Upper lobe of right lung (tissue), 1 donor: ENCODE results near the gene DDX41. TPM values are rescaled to one million over a fixed set of nuclear protein-coding genes. Genes with fewer than 3 reads are reported as not detected.

Source experiments
- ATAC-seq: fragments of 200-7000 bp; cut with Tn5 transposase; one replicate; pipeline ENCODE4 v1.9.1; 2020; ENCODE audit warnings: mild to moderate bottlenecking, moderate library complexity
- DNase-seq: peaks from one replicate; pipeline ENCODE4 v3.0.0-alpha.2; 2020
- H3K27ac ChIP-seq: fragments of 200-600 bp; one replicate; pipeline ENCODE4 v1.8.0; 2022
- H3K27me3 ChIP-seq: fragments of 200-600 bp; one replicate; pipeline ENCODE4 v1.8.0; 2022; ENCODE audit warnings: mild to moderate bottlenecking
- H3K36me3 ChIP-seq: fragments of 200-600 bp; one replicate; pipeline ENCODE4 v1.8.0; 2022
- H3K4me1 ChIP-seq: fragments of 200-600 bp; one replicate; pipeline ENCODE4 v1.8.0; 2022
- H3K4me3 ChIP-seq: fragments of 200-600 bp; one replicate; pipeline ENCODE4 v1.8.0; 2022; ENCODE audit warnings: mild to moderate bottlenecking
- H3K9me3 ChIP-seq: fragments of 200-600 bp; one replicate; pipeline ENCODE4 v1.8.0; 2022
- CTCF ChIP-seq: fragments of 200-600 bp; IDR thresholded peaks from one replicate; pipeline ENCODE4 v1.8.0; 2022; ENCODE audit warnings: antibody characterized with exemption
- intact Hi-C: fragments of 100-400 bp; cut with DNase I; formaldehyde crosslinking; loops from one replicate; pipeline ENCODE4 v1.11.0; 2022
- total RNA-seq: library from RNA; stranded (reverse); fragmentation: NEBNext Ultra II Directional; extraction: Animal tissue kit (Norgen Biotek cat#: 25700); gene quantifications from one replicate; pipeline ENCODE4 v1.2.1, GENCODE V29; 2021
- donor health status: DM: no; HTN: yes; CAD: no; lungs with severe emphysema.

The DDX41 gene
- total RNA-seq, 1 donor from 2014 or later = 61.6 TPM

DNA sequence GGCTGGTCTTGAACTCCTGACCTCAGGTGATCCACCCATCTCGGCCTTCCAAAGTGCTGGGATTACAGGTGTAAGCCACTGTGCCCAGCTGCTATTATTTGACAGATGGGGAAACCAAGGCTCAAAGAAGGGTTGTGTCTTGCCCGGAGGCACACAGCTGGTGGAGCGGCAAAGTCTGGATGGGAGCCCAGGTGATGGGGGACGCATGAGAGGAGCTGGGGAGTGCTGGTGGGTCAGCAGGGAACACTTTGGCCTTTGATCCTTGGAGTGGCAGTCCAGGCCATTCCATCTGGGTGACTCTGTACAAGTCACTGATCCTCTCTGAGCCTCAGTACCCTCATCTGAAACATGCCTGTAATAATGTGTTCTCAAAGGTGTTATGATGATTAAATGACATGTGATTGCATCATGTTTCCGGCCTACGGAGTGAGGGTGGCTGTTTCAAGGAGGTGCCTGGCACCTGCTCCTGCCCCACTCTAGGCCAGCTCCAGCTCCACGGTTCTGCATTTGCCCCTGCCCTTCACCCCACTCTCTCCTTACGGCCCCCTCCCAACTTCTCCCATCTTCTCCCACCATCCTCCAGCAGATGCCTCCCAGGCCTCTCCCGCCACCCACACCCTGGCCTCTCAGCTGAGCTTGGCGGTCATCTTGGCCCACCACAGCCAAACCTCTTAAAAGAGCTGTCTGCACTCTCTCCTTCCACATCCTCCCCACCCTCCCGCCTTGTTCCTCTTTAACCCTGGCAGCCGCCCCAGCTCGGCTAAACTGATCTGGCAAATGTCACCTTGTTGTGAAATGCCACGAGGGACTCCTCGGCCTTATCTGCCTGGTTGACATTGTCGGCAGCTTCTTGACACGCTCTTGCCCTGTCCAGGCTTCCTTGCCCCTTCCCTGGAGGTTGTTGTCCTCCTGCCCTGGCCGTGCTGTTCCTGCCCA, 37.8 kb downstream of the DDX41 start:
- intact Hi-C loops = no loop called here
- Histone ChIP-seq H3K27me3 (no peaks in the 10 kb centered on the region), H3K4me1 (peaks cover 24% of the 10 kb centered on the region), H3K9me3 (no peaks in the 10 kb centered on the region), H3K27ac (peak overlapping the region; percentile 55), H3K36me3 (peaks cover 9% of the 10 kb centered on the region), H3K4me3 (no peak overlapping the region)
- ATAC-seq (peak; percentile 82), DNase-seq (peak; percentile 86)
- no peak for TF ChIP-seq CTCF

GRCh38 chr5:177477701-177478477, 38.9 kb downstream of the DDX41 start:
- no peak overlapping the region for H3K4me3 ChIP-seq
- intact Hi-C loops = no loop called here
- peaks cover 24% of the 10 kb centered on the region for H3K4me1 ChIP-seq
- no peak for DNase-seq
- no peak overlapping the region for H3K27ac ChIP-seq
- no peaks in the 10 kb centered on the region for H3K27me3 ChIP-seq
- H3K36me3 ChIP-seq = no peaks in the 10 kb centered on the region
- no peak for TF ChIP-seq CTCF
- H3K9me3 ChIP-seq = no peaks in the 10 kb centered on the region
- ATAC-seq = no peak

DNA sequence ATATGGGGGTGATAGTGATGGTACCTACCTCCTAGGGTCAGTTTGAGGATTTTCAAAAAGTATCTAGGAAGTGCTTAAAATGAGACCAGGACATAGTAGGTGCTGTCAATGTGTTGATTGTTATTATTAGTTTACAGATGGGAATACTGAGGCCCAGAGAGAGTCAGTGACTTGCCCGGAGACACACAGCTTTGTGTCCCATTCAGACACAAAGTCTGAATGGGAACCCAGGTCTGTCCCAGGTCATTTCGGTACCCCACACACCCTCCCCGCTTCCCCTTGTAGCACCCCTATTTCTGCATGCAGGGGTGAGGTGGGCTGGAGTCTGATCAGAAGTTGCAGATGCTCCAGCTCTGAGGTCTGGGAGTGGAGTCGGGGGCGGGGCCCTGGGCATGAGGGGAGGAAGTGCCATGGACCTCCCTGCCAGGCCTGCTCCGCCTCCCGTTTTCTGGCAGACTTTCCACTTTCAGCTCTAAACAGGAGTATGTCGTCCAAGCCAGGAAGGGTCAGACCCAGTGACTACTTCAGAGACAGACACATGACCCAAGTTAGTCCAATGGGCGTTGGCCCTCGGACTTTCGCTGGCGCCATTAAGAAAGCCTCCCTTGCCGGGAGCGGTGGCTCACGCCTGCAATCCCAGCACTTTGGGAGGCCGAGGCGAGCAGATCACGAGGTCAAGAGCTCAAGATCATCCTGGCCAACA, 40.1 kb downstream of the DDX41 start:
- Histone ChIP-seq H3K4me1 (peaks cover 34% of the 10 kb centered on the region), H3K36me3 (no peaks in the 10 kb centered on the region), H3K27me3 (no peaks in the 10 kb centered on the region), H3K9me3 (no peaks in the 10 kb centered on the region), H3K4me3 (no peak overlapping the region), H3K27ac (peak overlapping the region; percentile 11)
- DNase-seq (peak; percentile 70), ATAC-seq (peak; percentile 2)
- TF ChIP-seq CTCF = no peak
- intact Hi-C loops = no loop called here

DNA sequence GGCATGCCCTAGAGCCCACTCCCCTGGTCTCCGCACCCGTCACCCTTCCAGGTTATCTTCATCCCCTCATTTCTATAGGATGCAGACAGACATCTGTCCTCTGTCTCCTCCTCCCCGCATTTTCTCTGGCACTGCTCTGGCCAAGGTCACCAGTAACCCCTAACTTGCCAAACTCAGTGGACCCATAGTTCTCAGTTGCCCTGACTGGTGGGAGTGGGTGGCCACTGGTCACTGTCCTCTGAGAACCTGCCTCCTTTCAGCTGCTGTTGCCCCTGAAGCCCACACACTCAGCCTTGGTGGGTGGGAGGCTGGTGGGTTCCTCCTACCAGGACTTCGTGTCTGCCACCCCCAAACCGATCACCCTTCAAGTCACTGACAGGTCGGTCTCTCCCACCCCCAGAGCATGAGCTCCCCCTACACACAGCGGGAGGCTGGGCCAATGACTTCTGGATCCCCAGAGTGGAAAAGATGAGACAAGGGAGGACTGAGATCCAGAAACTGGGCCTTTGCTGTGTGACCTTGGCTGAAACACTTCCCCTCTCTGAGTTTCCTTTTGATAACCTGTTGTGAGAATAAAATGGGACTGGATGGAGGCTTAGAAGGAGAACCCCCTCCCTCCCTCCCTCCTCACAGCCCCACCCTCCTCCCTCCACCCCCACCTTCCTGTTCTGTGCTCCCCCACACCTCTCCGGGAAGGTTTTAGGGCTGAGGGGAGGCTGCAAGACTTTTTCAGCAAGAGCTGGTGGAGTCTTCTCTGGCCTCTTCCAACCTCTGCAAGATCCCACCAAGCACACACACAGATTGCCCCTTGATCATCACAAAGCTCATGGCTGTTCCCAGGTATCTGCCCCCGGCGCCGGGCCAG, 41.0 kb downstream of the DDX41 start:
- DNase-seq (no peak), ATAC-seq (no peak)
- Histone ChIP-seq H3K27me3 (no peaks in the 10 kb centered on the region), H3K9me3 (no peaks in the 10 kb centered on the region), H3K4me1 (peaks cover 35% of the 10 kb centered on the region), H3K36me3 (no peaks in the 10 kb centered on the region), H3K4me3 (no peak overlapping the region), H3K27ac (no peak overlapping the region)
- intact Hi-C loops = no loop called here
- no peak for TF ChIP-seq CTCF
